ENCODE results near the gene RIBC2. TPM values are rescaled to one million over a fixed set of nuclear protein-coding genes. Genes with fewer than 3 reads are reported as not detected.

RIBC2 gene
- total and polyA plus RNA-seq, 4 donors: 0.25 to 1.5 TPM; not detected in 2

DNA sequence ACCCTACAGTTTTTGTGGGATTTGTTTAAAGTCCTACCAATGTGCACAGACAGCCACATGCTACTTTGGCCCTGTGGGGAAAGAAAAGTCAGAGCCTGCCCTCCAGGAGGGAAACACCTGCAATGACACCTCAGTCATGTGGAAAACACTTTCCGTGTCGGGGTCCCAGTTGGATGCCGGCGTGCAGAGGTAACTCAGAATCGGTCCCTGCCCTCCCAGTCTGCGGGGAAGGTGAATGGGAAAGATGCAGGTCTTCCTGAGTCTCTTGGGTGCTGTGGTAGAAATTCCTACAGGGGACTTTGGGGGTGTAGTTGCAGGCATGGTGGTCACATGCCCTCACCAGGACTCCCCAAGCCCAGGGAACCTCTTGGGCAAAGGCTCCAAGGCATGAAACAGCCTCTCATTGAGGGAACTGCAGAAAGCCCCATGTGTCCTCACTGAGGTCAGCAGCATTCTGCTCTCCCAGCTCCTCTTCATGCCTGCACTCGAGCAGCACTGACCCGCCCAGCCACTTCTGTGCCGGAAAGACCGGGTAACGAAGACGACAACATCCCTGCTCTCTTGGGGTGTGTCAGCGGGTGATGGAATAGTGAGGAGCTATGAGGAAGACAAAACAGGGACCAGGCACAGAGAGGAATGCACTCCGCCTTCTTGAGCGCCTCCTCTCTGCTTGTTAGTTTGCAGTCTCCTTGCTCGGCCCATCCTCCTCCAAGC lies 4.7 kb downstream of the RIBC2 start:
- Histone ChIP-seq H3K36me3 (ENCODE audit: control insufficient read depth in 4 of 4, insufficient read depth in 3 of 4, low read depth in 1 of 4, low read length in 3 of 4) (no peaks in the 10 kb centered on the region), H3K9me3 (ENCODE audit: control insufficient read depth in 4 of 4, low read length in 3 of 4) (no peaks in the 10 kb centered on the region), H3K27me3 (ENCODE audit: control insufficient read depth in 4 of 4, insufficient read depth in 4 of 4, low read length in 3 of 4) (peaks cover 0 to 3% (median 0%) of the 10 kb centered on the region in 4 donors), H3K4me1 (ENCODE audit: control insufficient read depth in 4 of 4, insufficient read depth in 4 of 4, low read length in 3 of 4) (peaks cover 2 to 7% (median 4%) of the 10 kb centered on the region in 4 donors), H3K27ac (ENCODE audit: low read depth in 1 of 2, low read length in 2 of 2) (no peak overlapping the region), H3K4me3 (ENCODE audit: low read depth in 1 of 3, low read length in 3 of 3) (no peak overlapping the region), H3K9ac (ENCODE audit: low read depth in 1 of 2, low read length in 2 of 2) (no peak overlapping the region)
- 97% methylated on average over 16 of the region's 16 CpGs for WGBS
- DNase-seq (ENCODE audit: low spot score): no peak
- no peak for TF ChIP-seq FOXA1 (IDR thresholded peaks at IDR 0.05)
- TF ChIP-seq, protein P1, sequence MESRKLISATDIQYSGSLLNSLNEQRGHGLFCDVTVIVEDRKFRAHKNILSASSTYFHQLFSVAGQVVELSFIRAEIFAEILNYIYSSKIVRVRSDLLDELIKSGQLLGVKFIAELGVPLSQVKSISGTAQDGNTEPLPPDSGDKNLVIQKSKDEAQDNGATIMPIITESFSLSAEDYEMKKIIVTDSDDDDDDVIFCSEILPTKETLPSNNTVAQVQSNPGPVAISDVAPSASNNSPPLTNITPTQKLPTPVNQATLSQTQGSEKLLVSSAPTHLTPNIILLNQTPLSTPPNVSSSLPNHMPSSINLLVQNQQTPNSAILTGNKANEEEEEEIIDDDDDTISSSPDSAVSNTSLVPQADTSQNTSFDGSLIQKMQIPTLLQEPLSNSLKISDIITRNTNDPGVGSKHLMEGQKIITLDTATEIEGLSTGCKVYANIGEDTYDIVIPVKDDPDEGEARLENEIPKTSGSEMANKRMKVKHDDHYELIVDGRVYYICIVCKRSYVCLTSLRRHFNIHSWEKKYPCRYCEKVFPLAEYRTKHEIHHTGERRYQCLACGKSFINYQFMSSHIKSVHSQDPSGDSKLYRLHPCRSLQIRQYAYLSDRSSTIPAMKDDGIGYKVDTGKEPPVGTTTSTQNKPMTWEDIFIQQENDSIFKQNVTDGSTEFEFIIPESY (IDR thresholded peaks at IDR 0.05): no peak
- TF ChIP-seq, protein P2, sequence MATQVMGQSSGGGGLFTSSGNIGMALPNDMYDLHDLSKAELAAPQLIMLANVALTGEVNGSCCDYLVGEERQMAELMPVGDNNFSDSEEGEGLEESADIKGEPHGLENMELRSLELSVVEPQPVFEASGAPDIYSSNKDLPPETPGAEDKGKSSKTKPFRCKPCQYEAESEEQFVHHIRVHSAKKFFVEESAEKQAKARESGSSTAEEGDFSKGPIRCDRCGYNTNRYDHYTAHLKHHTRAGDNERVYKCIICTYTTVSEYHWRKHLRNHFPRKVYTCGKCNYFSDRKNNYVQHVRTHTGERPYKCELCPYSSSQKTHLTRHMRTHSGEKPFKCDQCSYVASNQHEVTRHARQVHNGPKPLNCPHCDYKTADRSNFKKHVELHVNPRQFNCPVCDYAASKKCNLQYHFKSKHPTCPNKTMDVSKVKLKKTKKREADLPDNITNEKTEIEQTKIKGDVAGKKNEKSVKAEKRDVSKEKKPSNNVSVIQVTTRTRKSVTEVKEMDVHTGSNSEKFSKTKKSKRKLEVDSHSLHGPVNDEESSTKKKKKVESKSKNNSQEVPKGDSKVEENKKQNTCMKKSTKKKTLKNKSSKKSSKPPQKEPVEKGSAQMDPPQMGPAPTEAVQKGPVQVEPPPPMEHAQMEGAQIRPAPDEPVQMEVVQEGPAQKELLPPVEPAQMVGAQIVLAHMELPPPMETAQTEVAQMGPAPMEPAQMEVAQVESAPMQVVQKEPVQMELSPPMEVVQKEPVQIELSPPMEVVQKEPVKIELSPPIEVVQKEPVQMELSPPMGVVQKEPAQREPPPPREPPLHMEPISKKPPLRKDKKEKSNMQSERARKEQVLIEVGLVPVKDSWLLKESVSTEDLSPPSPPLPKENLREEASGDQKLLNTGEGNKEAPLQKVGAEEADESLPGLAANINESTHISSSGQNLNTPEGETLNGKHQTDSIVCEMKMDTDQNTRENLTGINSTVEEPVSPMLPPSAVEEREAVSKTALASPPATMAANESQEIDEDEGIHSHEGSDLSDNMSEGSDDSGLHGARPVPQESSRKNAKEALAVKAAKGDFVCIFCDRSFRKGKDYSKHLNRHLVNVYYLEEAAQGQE (IDR thresholded peaks at IDR 0.05): no peak
- no peak for TF ChIP-seq NR2F2 (IDR thresholded peaks at IDR 0.05)
- TF ChIP-seq TAF1 (conservative IDR thresholded peaks at IDR 0.05): no peak
- TF ChIP-seq, protein P3, sequence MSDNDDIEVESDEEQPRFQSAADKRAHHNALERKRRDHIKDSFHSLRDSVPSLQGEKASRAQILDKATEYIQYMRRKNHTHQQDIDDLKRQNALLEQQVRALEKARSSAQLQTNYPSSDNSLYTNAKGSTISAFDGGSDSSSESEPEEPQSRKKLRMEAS (IDR thresholded peaks at IDR 0.05): no peak
- TF ChIP-seq GABPA (IDR thresholded peaks at IDR 0.05 in 1 of 2, conservative IDR thresholded peaks at IDR 0.05 in 1 of 2): no peak
- TF ChIP-seq YY1 (IDR thresholded peaks at IDR 0.05): no peak
- TF ChIP-seq, protein P4, sequence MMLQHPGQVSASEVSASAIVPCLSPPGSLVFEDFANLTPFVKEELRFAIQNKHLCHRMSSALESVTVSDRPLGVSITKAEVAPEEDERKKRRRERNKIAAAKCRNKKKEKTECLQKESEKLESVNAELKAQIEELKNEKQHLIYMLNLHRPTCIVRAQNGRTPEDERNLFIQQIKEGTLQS (IDR thresholded peaks at IDR 0.05): no peak
- no peak for TF ChIP-seq SP1 (IDR thresholded peaks at IDR 0.05)
- TF ChIP-seq HNF4A (conservative IDR thresholded peaks at IDR 0.05): no peak

DNA sequence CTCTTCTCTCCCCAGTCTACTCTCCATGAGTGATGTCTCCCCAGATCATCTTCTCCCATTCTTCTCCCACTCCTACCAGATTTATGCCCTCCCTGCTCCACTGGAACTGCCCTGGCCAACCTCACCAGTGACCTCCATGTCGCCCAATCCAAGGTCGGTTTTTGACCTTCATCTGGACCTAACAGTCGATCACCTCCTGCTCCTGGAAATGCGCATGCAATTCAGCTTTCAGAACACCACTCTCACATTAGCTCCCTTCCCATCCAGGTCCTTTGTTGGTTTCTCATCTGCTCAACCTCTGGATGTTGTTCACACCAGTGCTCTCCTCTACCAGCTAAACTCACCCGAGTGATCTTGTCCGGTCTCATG lies 5.3 kb downstream of the RIBC2 start:
- TF ChIP-seq RAD21 (IDR thresholded peaks at IDR 0.05) (no peak), SP1 (IDR thresholded peaks at IDR 0.05) (no peak), EGR1 (IDR thresholded peaks at IDR 0.05; ENCODE audit: low read depth in 2 of 2) (no peak), FOXA1 (IDR thresholded peaks at IDR 0.05) (no peak), TAF1 (conservative IDR thresholded peaks at IDR 0.05) (no peak), JUND (IDR thresholded peaks at IDR 0.05) (no peak), NR2F2 (IDR thresholded peaks at IDR 0.05) (no peak)
- TF ChIP-seq, protein P3 (IDR thresholded peaks at IDR 0.05): no peak
- TF ChIP-seq, protein P1 (IDR thresholded peaks at IDR 0.05): no peak
- no peaks in the 10 kb centered on the region for H3K36me3 ChIP-seq (ENCODE audit: control insufficient read depth in 4 of 4, insufficient read depth in 3 of 4, low read depth in 1 of 4, low read length in 3 of 4)
- H3K27me3 ChIP-seq (ENCODE audit: control insufficient read depth in 4 of 4, insufficient read depth in 4 of 4, low read length in 3 of 4): peaks cover 0 to 3% (median 0%) of the 10 kb centered on the region in 4 donors
- no peak overlapping the region for H3K9ac ChIP-seq (ENCODE audit: low read depth in 1 of 2, low read length in 2 of 2)
- 92% methylated on average over 6 of the region's 6 CpGs for WGBS
- H3K4me3 ChIP-seq (ENCODE audit: low read depth in 1 of 3, low read length in 3 of 3): no peak overlapping the region
- H3K27ac ChIP-seq (ENCODE audit: low read depth in 1 of 2, low read length in 2 of 2): no peak overlapping the region
- peaks cover 0 to 2% (median 0%) of the 10 kb centered on the region in 4 donors for H3K4me1 ChIP-seq (ENCODE audit: control insufficient read depth in 4 of 4, insufficient read depth in 4 of 4, low read length in 3 of 4)
- DNase-seq (ENCODE audit: low spot score): no peak
- no peaks in the 10 kb centered on the region for H3K9me3 ChIP-seq (ENCODE audit: control insufficient read depth in 4 of 4, low read length in 3 of 4)
